ENCODE measurements around the gene QPRT.

The QPRT gene

GRCh38 chr16:29729116-29729521 lies 50.1 kb downstream of the QPRT start:
- H3K4me1 ChIP-seq (ENCODE audit: control insufficient read depth, insufficient read depth, low read length), result no peaks in the 10 kb centered on the region
- POLR2A ChIA-PET, result interaction anchor here (1.1 to 1.2 kb wide), 3 partner anchors 29 to 78 kb away, joined by 3 to 9 read pairs (median 4); partner anchors contain the start of gene KIF22
- H3K9me3 ChIP-seq (ENCODE audit: control insufficient read depth, insufficient read depth, low read depth, low read length), result no peaks in the 10 kb centered on the region
- H3K4me3 ChIP-seq (ENCODE audit: low read depth, low read length), result no peak overlapping the region
- no peak overlapping the region for H3K27ac ChIP-seq (ENCODE audit: extremely low read depth, low read depth, low read length)
- CTCF ChIA-PET, result interaction anchor here (0.6 to 2.1 kb wide), 26 partner anchors 10 to 302 kb away, joined by 3 to 20 read pairs (median 5); partner anchors contain the start of genes C16orf54, QPRT, TLCD3B and ZG16
- no peaks in the 10 kb centered on the region for H3K36me3 ChIP-seq (ENCODE audit: control insufficient read depth in 2 of 2, insufficient read depth in 1 of 2, low read length in 2 of 2)
- TF ChIP-seq ZNF600 (tag by site-specific recombination; IDR thresholded peaks at IDR 0.05) (peak; percentile 64; the same call in 1 of the 2 replicates), ZNF558 (tag by site-specific recombination; IDR thresholded peaks at IDR 0.05) (no peak), ZNF792 (tag by site-specific recombination; IDR thresholded peaks at IDR 0.05) (no peak), ZBTB10 (tag by site-specific recombination; IDR thresholded peaks at IDR 0.05) (no peak), ZNF174 (tag by site-specific recombination; IDR thresholded peaks at IDR 0.05) (no peak), ZNF610 (tag by site-specific recombination; IDR thresholded peaks at IDR 0.05; ENCODE audit: borderline replicate concordance) (no peak), FEZF1 (tag by site-specific recombination; IDR thresholded peaks at IDR 0.05) (no peak), ZNF350 (tag by site-specific recombination; IDR thresholded peaks at IDR 0.05) (no peak), GLIS2 (tag by site-specific recombination; IDR thresholded peaks at IDR 0.05) (no peak), ZNF549 (tag by site-specific recombination; IDR thresholded peaks at IDR 0.05) (no peak), ZNF394 (tag by site-specific recombination; IDR thresholded peaks at IDR 0.05; ENCODE audit: borderline replicate concordance) (peak; percentile 80; the same call in 1 of the 2 replicates), INSM2 (tag by site-specific recombination; IDR thresholded peaks at IDR 0.05) (no peak), PRDM10 (tag by site-specific recombination; IDR thresholded peaks at IDR 0.05) (0 out of 2 replicates have a peak, but pooled peaks have one; percentile 22), ZBTB48 (tag by site-specific recombination; IDR thresholded peaks at IDR 0.05) (no peak), GLI2 (tag by site-specific recombination; IDR thresholded peaks at IDR 0.05; ENCODE audit: borderline replicate concordance, low read depth) (no peak), ZNF777 (tag by site-specific recombination; IDR thresholded peaks at IDR 0.05; ENCODE audit: borderline replicate concordance) (no peak), ZNF654 (tag by site-specific recombination; IDR thresholded peaks at IDR 0.05; ENCODE audit: low read depth) (peak; percentile 66)
- TF ChIP-seq, protein P1, sequence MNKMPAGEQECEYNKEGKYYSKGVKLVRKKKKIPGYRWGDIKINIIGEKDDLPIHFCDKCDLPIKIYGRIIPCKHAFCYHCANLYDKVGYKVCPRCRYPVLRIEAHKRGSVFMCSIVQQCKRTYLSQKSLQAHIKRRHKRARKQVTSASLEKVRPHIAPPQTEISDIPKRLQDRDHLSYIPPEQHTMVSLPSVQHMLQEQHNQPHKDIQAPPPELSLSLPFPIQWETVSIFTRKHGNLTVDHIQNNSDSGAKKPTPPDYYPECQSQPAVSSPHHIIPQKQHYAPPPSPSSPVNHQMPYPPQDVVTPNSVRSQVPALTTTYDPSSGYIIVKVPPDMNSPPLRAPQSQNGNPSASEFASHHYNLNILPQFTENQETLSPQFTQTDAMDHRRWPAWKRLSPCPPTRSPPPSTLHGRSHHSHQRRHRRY (tag by site-specific recombination; IDR thresholded peaks at IDR 0.05), result no peak
- TF ChIP-seq, protein P2, sequence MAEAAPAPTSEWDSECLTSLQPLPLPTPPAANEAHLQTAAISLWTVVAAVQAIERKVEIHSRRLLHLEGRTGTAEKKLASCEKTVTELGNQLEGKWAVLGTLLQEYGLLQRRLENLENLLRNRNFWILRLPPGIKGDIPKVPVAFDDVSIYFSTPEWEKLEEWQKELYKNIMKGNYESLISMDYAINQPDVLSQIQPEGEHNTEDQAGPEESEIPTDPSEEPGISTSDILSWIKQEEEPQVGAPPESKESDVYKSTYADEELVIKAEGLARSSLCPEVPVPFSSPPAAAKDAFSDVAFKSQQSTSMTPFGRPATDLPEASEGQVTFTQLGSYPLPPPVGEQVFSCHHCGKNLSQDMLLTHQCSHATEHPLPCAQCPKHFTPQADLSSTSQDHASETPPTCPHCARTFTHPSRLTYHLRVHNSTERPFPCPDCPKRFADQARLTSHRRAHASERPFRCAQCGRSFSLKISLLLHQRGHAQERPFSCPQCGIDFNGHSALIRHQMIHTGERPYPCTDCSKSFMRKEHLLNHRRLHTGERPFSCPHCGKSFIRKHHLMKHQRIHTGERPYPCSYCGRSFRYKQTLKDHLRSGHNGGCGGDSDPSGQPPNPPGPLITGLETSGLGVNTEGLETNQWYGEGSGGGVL (tag by site-specific recombination; IDR thresholded peaks at IDR 0.05), result no peak
- TF ChIP-seq, protein P3, sequence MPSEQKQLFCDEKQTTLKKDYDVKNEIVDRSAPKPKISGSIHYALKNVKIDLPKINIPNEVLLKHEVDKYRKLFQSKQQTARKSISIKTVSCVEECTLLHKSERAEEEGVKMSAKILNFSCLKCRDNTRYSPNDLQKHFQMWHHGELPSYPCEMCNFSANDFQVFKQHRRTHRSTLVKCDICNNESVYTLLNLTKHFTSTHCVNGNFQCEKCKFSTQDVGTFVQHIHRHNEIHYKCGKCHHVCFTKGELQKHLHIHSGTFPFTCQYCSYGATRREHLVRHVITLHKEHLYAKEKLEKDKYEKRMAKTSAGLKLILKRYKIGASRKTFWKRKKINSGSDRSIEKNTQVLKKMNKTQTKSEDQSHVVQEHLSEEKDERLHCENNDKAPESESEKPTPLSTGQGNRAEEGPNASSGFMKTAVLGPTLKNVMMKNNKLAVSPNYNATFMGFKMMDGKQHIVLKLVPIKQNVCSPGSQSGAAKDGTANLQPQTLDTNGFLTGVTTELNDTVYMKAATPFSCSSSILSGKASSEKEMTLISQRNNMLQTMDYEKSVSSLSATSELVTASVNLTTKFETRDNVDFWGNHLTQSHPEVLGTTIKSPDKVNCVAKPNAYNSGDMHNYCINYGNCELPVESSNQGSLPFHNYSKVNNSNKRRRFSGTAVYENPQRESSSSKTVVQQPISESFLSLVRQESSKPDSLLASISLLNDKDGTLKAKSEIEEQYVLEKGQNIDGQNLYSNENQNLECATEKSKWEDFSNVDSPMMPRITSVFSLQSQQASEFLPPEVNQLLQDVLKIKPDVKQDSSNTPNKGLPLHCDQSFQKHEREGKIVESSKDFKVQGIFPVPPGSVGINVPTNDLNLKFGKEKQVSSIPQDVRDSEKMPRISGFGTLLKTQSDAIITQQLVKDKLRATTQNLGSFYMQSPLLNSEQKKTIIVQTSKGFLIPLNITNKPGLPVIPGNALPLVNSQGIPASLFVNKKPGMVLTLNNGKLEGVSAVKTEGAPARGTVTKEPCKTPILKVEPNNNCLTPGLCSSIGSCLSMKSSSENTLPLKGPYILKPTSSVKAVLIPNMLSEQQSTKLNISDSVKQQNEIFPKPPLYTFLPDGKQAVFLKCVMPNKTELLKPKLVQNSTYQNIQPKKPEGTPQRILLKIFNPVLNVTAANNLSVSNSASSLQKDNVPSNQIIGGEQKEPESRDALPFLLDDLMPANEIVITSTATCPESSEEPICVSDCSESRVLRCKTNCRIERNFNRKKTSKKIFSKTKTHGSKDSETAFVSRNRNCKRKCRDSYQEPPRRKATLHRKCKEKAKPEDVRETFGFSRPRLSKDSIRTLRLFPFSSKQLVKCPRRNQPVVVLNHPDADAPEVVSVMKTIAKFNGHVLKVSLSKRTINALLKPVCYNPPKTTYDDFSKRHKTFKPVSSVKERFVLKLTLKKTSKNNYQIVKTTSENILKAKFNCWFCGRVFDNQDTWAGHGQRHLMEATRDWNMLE (tag by site-specific recombination; conservative IDR thresholded peaks at IDR 0.05; ENCODE audit: low read depth), result no peak
